NCI-H187 (cell line): ENCODE measurements around the gene SCN5A.

Experiments
- DNase-seq, 2 experiments: peaks; one replicate each; lab custom pipeline; 2025; lab: John Stamatoyannopoulos, UW

Gene SCN5A

DNA sequence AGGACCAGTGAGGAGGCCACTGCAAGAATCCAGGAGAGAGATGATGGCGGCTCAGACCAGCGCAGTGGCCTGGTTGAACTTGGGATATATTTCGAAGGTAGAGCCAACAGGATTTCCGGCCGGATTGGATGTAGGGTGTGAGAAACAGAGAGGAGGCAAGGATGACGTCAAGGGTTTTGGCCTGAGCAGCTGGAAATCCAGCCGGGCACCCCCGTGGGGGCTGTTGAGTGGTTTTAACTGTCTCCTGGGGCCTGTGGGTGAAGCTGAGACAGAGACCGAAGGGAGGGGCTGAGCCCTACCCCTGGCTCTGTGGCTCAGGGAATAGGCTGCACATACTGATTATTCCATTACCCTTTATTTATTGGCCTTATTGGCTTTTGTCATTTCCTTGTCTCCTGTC is 107.7 kb downstream of the SCN5A start:
- no peak for DNase-seq

DNA sequence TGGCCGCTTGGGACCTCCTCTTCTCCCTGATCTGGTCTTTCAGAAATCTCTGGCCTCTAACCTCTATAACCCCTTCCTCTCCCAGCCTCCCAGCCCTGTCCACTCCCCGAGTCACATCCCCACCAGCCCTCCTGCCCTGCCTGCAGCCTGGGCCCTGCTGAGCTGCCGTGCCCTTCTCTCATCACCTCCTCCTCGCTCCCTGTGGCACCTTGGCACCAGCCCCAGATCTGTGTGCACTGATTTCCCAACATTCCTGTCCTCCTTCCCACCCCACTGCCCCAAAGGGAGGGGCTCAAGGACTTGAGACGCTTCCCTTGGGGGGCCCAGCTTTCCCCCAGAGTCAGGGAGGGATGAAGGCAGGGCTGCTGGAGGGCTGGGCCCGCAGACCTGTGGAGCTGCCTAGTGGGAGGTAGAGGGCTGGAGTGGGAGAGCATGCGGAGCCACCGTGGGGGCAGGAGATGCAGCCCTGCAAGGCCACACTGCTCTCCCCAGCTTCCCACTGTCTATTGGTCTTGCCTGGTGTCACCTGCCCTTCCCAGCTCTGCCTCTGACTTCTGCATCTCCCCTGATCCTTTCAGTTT is 110.6 kb downstream of the SCN5A start:
- DNase-seq, result no peak

- no peak for DNase-seq
Measured at GRCh38 chr3:38536671-38537070, 112.8 kb downstream of the SCN5A start.

- no peak for DNase-seq
Measured at GRCh38 chr3:38534604-38535003, 114.9 kb downstream of the SCN5A start.

DNA sequence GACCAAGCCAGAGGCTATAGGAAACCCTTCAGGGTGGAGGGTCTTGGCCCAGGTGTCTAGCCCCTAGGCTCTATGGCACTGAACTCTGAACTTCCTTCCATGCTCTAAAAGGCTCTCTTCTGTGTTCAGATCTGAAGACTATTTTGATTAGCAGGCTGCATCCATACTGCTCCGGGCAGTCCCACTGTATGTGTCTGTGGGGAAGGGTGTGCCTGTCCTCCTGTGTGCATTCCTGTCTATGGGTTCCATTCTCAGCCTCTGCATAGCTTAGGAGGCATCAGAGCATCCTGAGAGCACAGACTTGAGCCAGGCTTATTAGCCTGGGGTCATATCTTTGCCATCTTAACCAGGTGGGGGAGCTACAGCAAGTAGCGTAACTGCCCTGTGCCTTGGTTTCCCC is 115.3 kb downstream of the SCN5A start:
- DNase-seq, result no peak

GRCh38 chr3:38533285-38533976 is 116.1 kb downstream of the SCN5A start:
- no peak for DNase-seq

DNA sequence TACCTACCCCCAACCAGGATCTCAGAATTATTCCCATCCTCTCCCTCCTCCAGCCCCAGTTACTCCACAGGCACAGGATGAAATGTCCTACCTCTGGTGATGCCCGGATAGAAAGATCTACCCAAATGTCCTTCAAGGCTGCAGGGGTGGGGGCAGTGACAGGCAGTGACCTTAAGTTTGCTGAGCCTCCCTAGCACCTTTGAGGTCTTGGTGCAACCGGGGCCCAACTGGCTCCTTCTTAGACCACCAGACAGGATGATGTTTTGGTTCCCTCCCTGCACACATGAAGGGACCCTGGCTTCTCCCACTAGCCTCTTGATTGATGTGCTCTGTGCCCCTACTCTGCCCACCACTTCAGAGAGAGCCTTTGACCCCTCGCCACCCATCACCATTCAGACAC is 117.0 kb downstream of the SCN5A start:
- DNase-seq, result no peak

DNA sequence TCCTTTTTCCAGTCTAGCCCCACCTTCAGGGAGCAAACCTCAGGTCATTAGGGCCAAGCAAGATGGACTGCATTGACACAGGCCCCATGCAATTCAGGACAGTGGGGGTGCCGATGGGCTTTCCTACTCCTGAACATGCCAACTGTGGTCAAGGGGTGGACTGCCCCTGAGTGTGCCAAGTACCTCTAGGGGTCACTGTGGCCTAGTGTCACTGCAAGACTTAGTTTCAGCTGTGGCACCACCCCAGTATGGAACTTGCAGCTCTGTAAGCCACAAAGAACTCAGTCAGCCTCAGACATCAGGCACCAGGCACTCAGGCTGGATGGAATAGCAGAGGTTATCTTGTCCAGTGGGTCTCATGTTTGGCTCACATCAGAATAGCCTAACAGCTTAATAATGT is 121.0 kb downstream of the SCN5A start:
- no peak for DNase-seq

- no peak for DNase-seq
Measured at GRCh38 chr3:38526792-38527191, 122.7 kb downstream of the SCN5A start.

GRCh38 chr3:38524141-38524739 is 125.2 kb downstream of the SCN5A start:
- no peak for DNase-seq

GRCh38 chr3:38522002-38522401 is 127.5 kb downstream of the SCN5A start:
- no peak for DNase-seq

GRCh38 chr3:38521391-38521987 is 128.0 kb downstream of the SCN5A start:
- peak in 1 of 2 experiments; percentile 4 for DNase-seq

- DNase-seq, result no peak
Measured at GRCh38 chr3:38519651-38520050, 129.8 kb downstream of the SCN5A start.

GRCh38 chr3:38519000-38519399 is 130.5 kb downstream of the SCN5A start:
- no peak for DNase-seq

DNA sequence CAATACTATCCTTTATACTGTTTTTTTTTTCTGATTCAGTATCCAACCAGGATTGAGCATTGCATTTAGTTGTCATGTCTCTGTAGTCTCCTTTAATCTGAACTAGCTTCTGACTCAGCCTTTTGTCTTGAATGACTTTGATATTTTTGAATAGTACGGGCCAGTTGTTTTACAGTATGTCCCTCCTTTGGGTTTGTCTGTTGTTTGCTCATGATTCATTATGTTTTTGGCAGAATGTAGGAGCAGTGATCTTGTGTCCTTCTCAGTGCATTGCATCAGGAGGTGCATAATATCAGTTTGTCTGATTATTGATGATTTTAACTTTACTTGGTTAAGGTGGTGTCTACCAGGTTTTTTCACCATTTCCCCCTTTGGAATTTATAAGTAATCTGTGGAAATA is 132.8 kb downstream of the SCN5A start:
- no peak for DNase-seq

GRCh38 chr3:38515367-38515766 is 134.1 kb downstream of the SCN5A start:
- DNase-seq, result no peak

DNA sequence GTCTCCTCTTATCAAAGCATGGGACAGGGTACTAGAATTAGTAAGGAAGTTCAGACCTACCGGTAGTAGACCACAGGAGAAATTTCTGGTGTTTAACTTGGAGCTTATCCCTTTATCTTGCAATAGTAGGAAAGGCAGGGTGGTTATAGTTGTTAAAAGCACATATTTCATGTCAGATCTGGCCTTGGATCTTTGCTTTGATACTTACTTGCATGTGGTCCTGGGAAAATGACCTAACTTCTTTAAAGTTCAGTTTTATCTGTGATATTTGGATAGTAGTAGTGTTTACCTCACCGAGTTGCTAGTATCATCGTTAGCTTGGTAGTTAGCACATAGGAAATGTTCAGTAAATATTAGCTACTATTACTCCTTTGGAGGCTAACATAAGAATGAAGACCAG is 137.9 kb downstream of the SCN5A start:
- no peak for DNase-seq

- DNase-seq, result no peak
Measured at GRCh38 chr3:38510631-38511030, 138.9 kb downstream of the SCN5A start.

DNA sequence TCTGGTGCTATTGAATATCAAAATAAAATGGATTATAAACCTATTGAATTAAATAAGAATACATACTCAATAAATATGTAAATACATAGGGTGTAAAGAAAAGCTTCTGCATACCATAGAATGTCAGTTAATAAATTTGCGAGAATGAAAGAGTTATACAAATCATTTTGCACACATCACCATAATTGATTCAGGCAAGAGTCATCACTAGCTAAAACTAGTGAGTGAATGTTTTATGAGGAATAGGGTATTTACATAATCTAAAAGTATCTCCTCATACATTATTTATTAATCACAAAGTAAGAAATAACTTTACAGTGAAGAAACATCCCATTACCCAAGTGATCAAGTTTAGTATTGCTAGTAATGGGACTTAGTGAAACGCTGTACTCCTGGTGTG is 139.8 kb downstream of the SCN5A start:
- no peak for DNase-seq

- no peak for DNase-seq
Measured at GRCh38 chr3:38507120-38507519, 142.4 kb downstream of the SCN5A start.

DNA sequence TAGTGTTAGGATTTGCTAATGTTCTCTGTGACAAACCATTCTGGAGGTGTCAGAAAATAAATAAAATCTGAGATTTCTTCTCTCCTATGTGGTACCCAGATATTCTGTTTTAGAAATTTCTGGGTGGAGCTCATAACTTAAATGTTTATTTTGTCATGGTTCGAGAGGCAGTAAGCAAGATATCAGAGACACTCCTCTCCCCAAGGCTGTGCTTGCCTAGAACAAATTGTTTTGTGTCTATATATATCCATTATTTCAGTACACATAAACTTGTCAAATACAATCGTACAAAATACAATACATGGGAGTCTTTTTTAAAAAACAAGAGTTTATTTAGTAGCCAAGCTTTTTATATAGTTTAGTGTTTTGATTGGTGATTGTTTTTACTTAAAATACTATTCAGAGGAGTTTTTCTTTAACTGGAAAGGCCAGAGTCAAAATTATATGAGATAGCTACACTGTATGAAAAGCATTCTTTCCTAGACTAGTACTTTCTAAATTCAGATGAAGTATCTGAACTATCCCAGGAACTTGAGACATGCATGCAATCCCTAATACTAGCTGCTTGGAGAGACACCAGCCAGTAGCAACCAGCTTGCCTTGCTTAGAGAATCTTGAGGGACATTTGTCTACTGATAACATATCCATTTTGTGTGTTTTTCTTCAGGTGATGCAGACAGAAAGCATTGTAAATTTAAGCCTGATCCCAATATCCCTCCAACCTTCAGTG is 148.6 kb downstream of the SCN5A start:
- DNase-seq, result no peak
